Heart left ventricle (tissue), 16 donors: ENCODE measurements around the gene MT3. TPM values are rescaled to one million over a fixed set of nuclear protein-coding genes. Genes with fewer than 3 reads are reported as not detected.

ENCODE experiments used
- ATAC-seq, 4 donors: fragments of 200-7000 bp; cut with Tn5 transposase; one replicate each; pipeline ENCODE4 v1.9.1; 2020 to 2022; ENCODE audit warnings: moderate library complexity in 4 of 4, mild to moderate bottlenecking in 3 of 4, moderate number of reproducible peaks in 1 of 4
- DNase-seq, 5 donors: peaks; one replicate each; pipeline ENCODE4 v3.0.0-alpha.2; 2020
- H3K27ac ChIP-seq, 12 donors: fragments of 200-600 bp; sonication (generic) in 4 of 12; one replicate each; pipeline versions ENCODE4 v1.5.0 to v1.8.0; 2016 to 2022; ENCODE audit warnings: mild to moderate bottlenecking in 2 of 12
- H3K27me3 ChIP-seq, 9 donors: fragments of 200-600 bp; sonication (generic) in 2 of 9; one replicate each; pipeline versions ENCODE4 v1.5.1 to v1.8.0; 2016 to 2022; ENCODE audit warnings: mild to moderate bottlenecking in 3 of 9
- H3K36me3 ChIP-seq, 9 donors: fragments of 200-600 bp; sonication (generic) in 2 of 9; one replicate each; pipeline versions ENCODE4 v1.5.0 to v1.8.0; 2018 to 2022; ENCODE audit warnings: mild to moderate bottlenecking in 2 of 9
- H3K4me1 ChIP-seq, 12 donors: fragments of 200-600 bp; sonication (generic) in 4 of 12; one replicate each; pipeline versions ENCODE4 v1.5.0 to v1.8.0; 2016 to 2022; ENCODE audit warnings: mild to moderate bottlenecking in 3 of 12
- H3K4me3 ChIP-seq, 12 donors: fragments of 200-600 bp; sonication (generic) in 4 of 12; one replicate each; pipeline versions ENCODE4 v1.5.0 to v1.8.0; 2017 to 2022; ENCODE audit warnings: mild to moderate bottlenecking in 9 of 12, moderate library complexity in 4 of 12
- H3K9me3 ChIP-seq, 12 donors: fragments of 200-600 bp; sonication (generic) in 4 of 12; one replicate each; pipeline versions ENCODE4 v1.5.0 to v1.8.0; 2016 to 2022; ENCODE audit warnings: mild to moderate bottlenecking in 1 of 12
- CTCF ChIP-seq, 12 donors: fragments of 200-600 bp; sonication (generic) in 4 of 12; IDR thresholded peaks; one replicate each; pipeline versions ENCODE4 v1.5.0 to v1.8.0; 2018 to 2022; ENCODE audit warnings: antibody characterized with exemption in 12 of 12, mild to moderate bottlenecking in 5 of 12
- POLR2A ChIP-seq, 2 donors: fragments of 450-650 bp; IDR thresholded peaks; one replicate each; pipeline ENCODE4 v1.6.1; 2017; ENCODE audit warnings: antibody characterized with exemption in 2 of 2, mild to moderate bottlenecking in 2 of 2, moderate library complexity in 2 of 2
- WGBS, 4 donors: extraction: QIAGEN DNeasy Blood & Tissue Kit in 2 of 4; methylation state at CpG; one replicate each; pipeline versions ENCODE4 v1.1.5 to v1.1.7; 2013 to 2018; 5-methylcytosine and 5-hydroxymethylcytosine counted together
- intact Hi-C, 10 donors: fragments of 100-400 bp; cut with DNase I; formaldehyde crosslinking; loops; one replicate each; pipeline versions ENCODE4 v1.11.1 to v1.14.2; 2022
- polyA plus RNA-seq, 2 donors: library from polyadenylated mRNA; stranded (reverse); fragments of 200-250 nt; gene quantifications; one replicate each; pipeline ENCODE4 v1.2.3, GENCODE V29; 2013
- total RNA-seq, 9 donors: library from RNA; depleted of rRNA in 2 of 9; stranded (reverse); fragments of >200 nt in 2 of 9; fragmentation: NEBNext Ultra II Directional in 3 of 9; extraction: Animal tissue kit (Norgen Biotek cat#: 25700) in 3 of 9; gene quantifications; one replicate each; pipeline versions ENCODE4 v1.1.0 to v1.2.4, GENCODE V29; 2016 to 2023
- donor health status: ischemic (EF 13 %, LVEDD 7.1; RV severe dilation, severe dysfunction).
- donor health status: healthy with polysubstance abuse.
- donor health status: DM: no; HTN: yes; CAD: no.
- donor health status: DM: no; HTN: no; CAD: no.
- donor health status: ischemic (EF 25% LVEDD 6.9; RV normal size, moderate dysfunction).
- donor health status: ischemic (EF 25% LVEDD 5.7; RV mildly dilated, moderate dysfunction).
- donor health status: healthy.
- donor health status: DM: yes; HTN: yes; CAD: no.
- donor health status: ischemic (EF 35%, LVEDD 5.7; RV mildly dilated, moderate dysfunction).
- donor health status: nonischemic (EF 11% LVEDD 7.7; RV severe dilation, severe dysfunction).
- donor health status: DM: yes; HTN: yes; CAD: no.
- donor health status: PGD.
- donor health status: ischemic (EF 29% LVEDD 5.4; RV normal size, mild dysfunction).
- donor health status: nonischemic (EF 23%, LVEDD 6.1; RV moderate dilation, normal function).

MT3 gene
- total and polyA plus RNA-seq, 11 donors = 1.3 to 20.0 (median 3.7) TPM; not detected in 1

- Histone ChIP-seq H3K4me1 (peaks cover 9 to 67% (median 57%) of the 10 kb centered on the region in 12 donors), H3K9me3 (no peaks in the 10 kb centered on the region), H3K4me3 (peak overlapping the region in 11 of 12 donors; percentile 59 to 87 (median 71)), H3K36me3 (no peaks in the 10 kb centered on the region), H3K27me3 (no peaks in the 10 kb centered on the region), H3K27ac (peak overlapping the region; percentile 86 to 99 (median 96))
- TF ChIP-seq POLR2A (IDR thresholded peaks at IDR 0.05) (peak in 1 of 2 donors; percentile 17), CTCF (IDR thresholded peaks at IDR 0.05) (no peak)
- WGBS, 4 donors = 7 to 26% (median 19%) methylated on average over 10 of the region's 10 CpGs
- DNase-seq = peak in 3 of 5 donors; percentile 39 to 53 (median 53)
- peak in 3 of 4 donors; percentile 5 to 16 (median 8) for ATAC-seq
- intact Hi-C loops = loop anchor here in 1 of 10 donors (2.0 kb wide), 1 partner anchor 17 kb away; no protein-coding TSS in a partner anchor
Measured at GRCh38 chr16:56610017-56610608, 20.8 kb downstream of the MT3 start.

GRCh38 chr16:56610609-56611111, 21.3 kb downstream of the MT3 start:
- no peak for ATAC-seq
- Histone ChIP-seq H3K27me3 (no peaks in the 10 kb centered on the region), H3K27ac (peak overlapping the region; percentile 86 to 99 (median 96)), H3K4me1 (peaks cover 9 to 65% (median 57%) of the 10 kb centered on the region in 12 donors), H3K9me3 (no peaks in the 10 kb centered on the region), H3K4me3 (peak overlapping the region in 6 of 12 donors; percentile 68 to 87 (median 72)), H3K36me3 (no peaks in the 10 kb centered on the region)
- intact Hi-C loops = loop anchor here in 1 of 10 donors (2.0 kb wide), 1 partner anchor 16 kb away; no protein-coding TSS in a partner anchor
- DNase-seq = peak in 1 of 5 donors; percentile 45
- 10 to 49% (median 13%) methylated on average over 2 of the region's 2 CpGs for WGBS, 4 donors
- no peak for TF ChIP-seq CTCF (IDR thresholded peaks at IDR 0.05)
- TF ChIP-seq POLR2A (IDR thresholded peaks at IDR 0.05) = no peak

- WGBS, 4 donors = 50 to 73% (median 55%) methylated on average over 2 of the region's 2 CpGs
- H3K4me1 ChIP-seq = peaks cover 9 to 58% (median 51%) of the 10 kb centered on the region in 12 donors
- no peaks in the 10 kb centered on the region for H3K36me3 ChIP-seq
- no peak overlapping the region for H3K4me3 ChIP-seq
- H3K27me3 ChIP-seq = no peaks in the 10 kb centered on the region
- TF ChIP-seq CTCF (IDR thresholded peaks at IDR 0.05) (no peak), POLR2A (IDR thresholded peaks at IDR 0.05) (no peak)
- peak; percentile 60 to 79 (median 65) for ATAC-seq
- no peaks in the 10 kb centered on the region for H3K9me3 ChIP-seq
- DNase-seq = peak in 4 of 5 donors; percentile 72 to 91 (median 82)
- intact Hi-C loops = loop anchor here in 1 of 10 donors (2.0 kb wide), 1 partner anchor 15 kb away; no protein-coding TSS in a partner anchor
- peak overlapping the region; percentile 86 to 99 (median 96) for H3K27ac ChIP-seq
Measured at GRCh38 chr16:56611281-56611833, 22.0 kb downstream of the MT3 start.

GRCh38 chr16:56613706-56614105, 24.4 kb downstream of the MT3 start:
- DNase-seq = no peak
- Histone ChIP-seq H3K27me3 (peaks cover 0 to 11% (median 0%) of the 10 kb centered on the region in 9 donors), H3K36me3 (no peaks in the 10 kb centered on the region), H3K4me3 (no peak overlapping the region), H3K4me1 (peaks cover 9 to 58% (median 43%) of the 10 kb centered on the region in 12 donors), H3K27ac (no peak overlapping the region), H3K9me3 (no peaks in the 10 kb centered on the region)
- ATAC-seq = no peak
- no peak for TF ChIP-seq POLR2A (IDR thresholded peaks at IDR 0.05)
- no peak for TF ChIP-seq CTCF (IDR thresholded peaks at IDR 0.05)
- intact Hi-C loops = no loop called here
